IPS-18a (cell line): ENCODE measurements around the gene COX20.

Experiments
- H3K27ac ChIP-seq: one replicate; pipeline ENCODE4 v1.5.1; 2013; ENCODE audit warnings: low read length
- H3K27me3 ChIP-seq: one replicate; pipeline ENCODE4 v1.6.1; 2013; ENCODE audit warnings: mild to moderate bottlenecking, low read length; ENCODE audit not compliant: control insufficient read depth, insufficient read depth
- H3K36me3 ChIP-seq: one replicate; pipeline ENCODE4 v1.6.1; 2013; ENCODE audit warnings: low read depth, low read length; ENCODE audit not compliant: control insufficient read depth
- H3K4me1 ChIP-seq: one replicate; pipeline ENCODE4 v1.6.1; 2013; ENCODE audit warnings: low read depth, low read length; ENCODE audit not compliant: control insufficient read depth
- H3K4me3 ChIP-seq: one replicate; pipeline ENCODE4 v1.5.1; 2013; ENCODE audit warnings: low read length
- H3K9ac ChIP-seq: one replicate; pipeline ENCODE4 v1.6.1; 2013; ENCODE audit warnings: mild to moderate bottlenecking, low read length, moderate library complexity
- H3K9me3 ChIP-seq: one replicate; pipeline ENCODE4 v1.6.1; 2013; ENCODE audit warnings: low read depth, low read length; ENCODE audit not compliant: control insufficient read depth

Gene COX20

GRCh38 chr1:244843148-244843978, 7.9 kb downstream of the COX20 start:
- Histone ChIP-seq H3K27me3 (no peaks in the 10 kb centered on the region), H3K4me3 (no peak overlapping the region), H3K9ac (no peak overlapping the region), H3K27ac (no peak overlapping the region), H3K36me3 (peaks cover 80% of the 10 kb centered on the region), H3K9me3 (no peaks in the 10 kb centered on the region), H3K4me1 (no peaks in the 10 kb centered on the region)

- Histone ChIP-seq H3K9ac (no peak overlapping the region), H3K27me3 (no peaks in the 10 kb centered on the region), H3K27ac (no peak overlapping the region), H3K36me3 (peaks cover 89% of the 10 kb centered on the region), H3K4me3 (no peak overlapping the region), H3K9me3 (no peaks in the 10 kb centered on the region), H3K4me1 (no peaks in the 10 kb centered on the region)
Observed at GRCh38 chr1:244844155-244845121, 9.0 kb downstream of the COX20 start.

GRCh38 chr1:244846653-244847052, 11.2 kb downstream of the COX20 start:
- H3K4me3 ChIP-seq = no peak overlapping the region
- H3K27me3 ChIP-seq = no peaks in the 10 kb centered on the region
- H3K4me1 ChIP-seq = no peaks in the 10 kb centered on the region
- H3K36me3 ChIP-seq = peaks cover 98% of the 10 kb centered on the region
- no peaks in the 10 kb centered on the region for H3K9me3 ChIP-seq
- H3K27ac ChIP-seq = no peak overlapping the region
- H3K9ac ChIP-seq = no peak overlapping the region

GRCh38 chr1:244849189-244849866, 13.9 kb downstream of the COX20 start:
- Histone ChIP-seq H3K27ac (no peak overlapping the region), H3K4me3 (no peak overlapping the region), H3K27me3 (no peaks in the 10 kb centered on the region), H3K36me3 (peaks cover 98% of the 10 kb centered on the region), H3K4me1 (no peaks in the 10 kb centered on the region), H3K9ac (no peak overlapping the region), H3K9me3 (no peaks in the 10 kb centered on the region)

GRCh38 chr1:244850099-244850852, 14.8 kb downstream of the COX20 start:
- no peak overlapping the region for H3K4me3 ChIP-seq
- no peaks in the 10 kb centered on the region for H3K9me3 ChIP-seq
- H3K27me3 ChIP-seq = no peaks in the 10 kb centered on the region
- H3K9ac ChIP-seq = no peak overlapping the region
- no peaks in the 10 kb centered on the region for H3K4me1 ChIP-seq
- H3K36me3 ChIP-seq = peaks cover 98% of the 10 kb centered on the region
- no peak overlapping the region for H3K27ac ChIP-seq

GRCh38 chr1:244850896-244851295, 15.4 kb downstream of the COX20 start:
- Histone ChIP-seq H3K4me3 (no peak overlapping the region), H3K4me1 (no peaks in the 10 kb centered on the region), H3K36me3 (peaks cover 98% of the 10 kb centered on the region), H3K9ac (no peak overlapping the region), H3K9me3 (no peaks in the 10 kb centered on the region), H3K27ac (no peak overlapping the region), H3K27me3 (no peaks in the 10 kb centered on the region)

- Histone ChIP-seq H3K27me3 (no peaks in the 10 kb centered on the region), H3K9me3 (no peaks in the 10 kb centered on the region), H3K9ac (no peak overlapping the region), H3K4me1 (no peaks in the 10 kb centered on the region), H3K36me3 (peaks cover 98% of the 10 kb centered on the region), H3K4me3 (no peak overlapping the region), H3K27ac (no peak overlapping the region)
Observed at GRCh38 chr1:244851546-244852231, 16.2 kb downstream of the COX20 start.

GRCh38 chr1:244852694-244853093, 17.2 kb downstream of the COX20 start:
- H3K9me3 ChIP-seq = no peaks in the 10 kb centered on the region
- H3K9ac ChIP-seq = no peak overlapping the region
- H3K27ac ChIP-seq = no peak overlapping the region
- no peaks in the 10 kb centered on the region for H3K27me3 ChIP-seq
- peaks cover 98% of the 10 kb centered on the region for H3K36me3 ChIP-seq
- H3K4me1 ChIP-seq = no peaks in the 10 kb centered on the region
- H3K4me3 ChIP-seq = no peak overlapping the region

GRCh38 chr1:244854166-244854565, 18.7 kb downstream of the COX20 start:
- H3K27me3 ChIP-seq = no peaks in the 10 kb centered on the region
- H3K27ac ChIP-seq = no peak overlapping the region
- H3K4me1 ChIP-seq = no peaks in the 10 kb centered on the region
- H3K9me3 ChIP-seq = no peaks in the 10 kb centered on the region
- H3K9ac ChIP-seq = no peak overlapping the region
- no peak overlapping the region for H3K4me3 ChIP-seq
- H3K36me3 ChIP-seq = peaks cover 100% of the 10 kb centered on the region

GRCh38 chr1:244854865-244855578, 19.6 kb downstream of the COX20 start:
- no peak overlapping the region for H3K9ac ChIP-seq
- no peaks in the 10 kb centered on the region for H3K4me1 ChIP-seq
- H3K27ac ChIP-seq = no peak overlapping the region
- H3K36me3 ChIP-seq = peaks cover 100% of the 10 kb centered on the region
- H3K27me3 ChIP-seq = no peaks in the 10 kb centered on the region
- no peaks in the 10 kb centered on the region for H3K9me3 ChIP-seq
- no peak overlapping the region for H3K4me3 ChIP-seq
